ENCODE data around the gene KRTAP10-12. TPM values are rescaled to one million over a fixed set of nuclear protein-coding genes. Genes with fewer than 3 reads are reported as not detected.

Gene KRTAP10-12
- total RNA-seq, 1 donor from 2014 or later, result not detected

GRCh38 chr21:44677881-44678280 lies 19.1 kb upstream of the KRTAP10-12 start:
- H3K4me1 Mint-ChIP-seq, result no peaks in the 10 kb centered on the region
- no peak overlapping the region for H3K4me3 Mint-ChIP-seq
- no peak for DNase-seq (ENCODE audit: low read depth, low spot score)
- peaks cover 14% of the 10 kb centered on the region for H3K9me3 Mint-ChIP-seq
- H3K27ac Mint-ChIP-seq (ENCODE audit: unreplicated experiment), result no peak overlapping the region
- no peak for TF ChIP-seq CTCF (conservative IDR thresholded peaks at IDR 0.05)
- peaks cover 60% of the 10 kb centered on the region for H3K27me3 Mint-ChIP-seq (ENCODE audit: low read depth)
- H3K36me3 Mint-ChIP-seq (ENCODE audit: low read depth), result no peaks in the 10 kb centered on the region

- H3K9me3 Mint-ChIP-seq, result no peaks in the 10 kb centered on the region
These were observed 15.8 kb upstream of the KRTAP10-12 start for GRCh38 chr21:44681152-44681551.

GRCh38 chr21:44681861-44682579 lies 15.0 kb upstream of the KRTAP10-12 start, which contains the start of gene KRTAP12-1:
Gene KRTAP12-1 (minus strand): TSS chr21:44682163. CDS start chr21:44682123, 40 bp downstream.
- Mint-ChIP-seq H3K9me3 (no peaks in the 10 kb centered on the region), H3K27ac (ENCODE audit: unreplicated experiment) (no peak within 1 kb of the TSS), H3K27me3 (ENCODE audit: low read depth) (peaks cover 59% of the 10 kb centered on the region), H3K4me1 (peaks cover 6% of the 10 kb centered on the region), H3K4me3 (no peak within 1 kb of the TSS), H3K36me3 (ENCODE audit: low read depth) (no peaks in the 10 kb centered on the region)
- no peak for TF ChIP-seq CTCF (conservative IDR thresholded peaks at IDR 0.05)
- DNase-seq (ENCODE audit: low read depth, low spot score), result no peak

More at GRCh38 chr21:44681152-44681551, 15.8 kb upstream of the KRTAP10-12 start:
- no peaks in the 10 kb centered on the region for H3K36me3 Mint-ChIP-seq (ENCODE audit: low read depth)
- no peaks in the 10 kb centered on the region for H3K4me1 Mint-ChIP-seq
- H3K4me3 Mint-ChIP-seq, result no peak overlapping the region
- no peak for TF ChIP-seq CTCF (conservative IDR thresholded peaks at IDR 0.05)
- no peak overlapping the region for H3K27ac Mint-ChIP-seq (ENCODE audit: unreplicated experiment)
- no peak for DNase-seq (ENCODE audit: low read depth, low spot score)
- peaks cover 59% of the 10 kb centered on the region for H3K27me3 Mint-ChIP-seq (ENCODE audit: low read depth)

GRCh38 chr21:44682580-44683151 lies 14.3 kb upstream of the KRTAP10-12 start:
- no peaks in the 10 kb centered on the region for H3K36me3 Mint-ChIP-seq (ENCODE audit: low read depth)
- DNase-seq (ENCODE audit: low read depth, low spot score), result no peak
- H3K4me3 Mint-ChIP-seq, result no peak overlapping the region
- TF ChIP-seq CTCF (conservative IDR thresholded peaks at IDR 0.05), result no peak
- H3K27me3 Mint-ChIP-seq (ENCODE audit: low read depth), result peaks cover 60% of the 10 kb centered on the region
- H3K9me3 Mint-ChIP-seq, result no peaks in the 10 kb centered on the region
- H3K4me1 Mint-ChIP-seq, result peaks cover 6% of the 10 kb centered on the region
- H3K27ac Mint-ChIP-seq (ENCODE audit: unreplicated experiment), result no peak overlapping the region

GRCh38 chr21:44684077-44684476 lies 12.9 kb upstream of the KRTAP10-12 start:
- DNase-seq (ENCODE audit: low read depth, low spot score), result no peak
- Mint-ChIP-seq H3K36me3 (ENCODE audit: low read depth) (no peaks in the 10 kb centered on the region), H3K27ac (ENCODE audit: unreplicated experiment) (no peak overlapping the region), H3K4me3 (no peak overlapping the region), H3K9me3 (no peaks in the 10 kb centered on the region), H3K4me1 (peaks cover 6% of the 10 kb centered on the region), H3K27me3 (ENCODE audit: low read depth) (peaks cover 65% of the 10 kb centered on the region)
- TF ChIP-seq CTCF (conservative IDR thresholded peaks at IDR 0.05), result no peak

Measured in neural crest cell (in vitro differentiated cells).